K562 (cell line): Measurements from ENCODE around the gene P2RY11. TPM values are rescaled to one million over a fixed set of nuclear protein-coding genes. Genes with fewer than 3 reads are reported as not detected.

ENCODE experiments used
- ATAC-seq: fragments of 200-7000 bp; cut with Tn5 transposase; 3 replicates; pipeline ENCODE4 v1.9.1; 2020; ENCODE audit warnings: moderate library complexity
- BruUV-seq: library from RNA; stranded (reverse); fragments of 400-500 nt; replicated peaks from 2 replicates; lab custom pipeline; 2021; lab: Mats Ljungman, UMichigan
- CTCF ChIA-PET: fragments of 300-600 bp; formaldehyde crosslinking; extraction: SDS; loops from one replicate; lab custom pipeline; 2021; ENCODE audit warnings: low intra/inter-chr PET ratio; lab: Yijun Ruan, JAX
- POLR2A ChIA-PET: fragments of 300-600, 350-650 bp; sonication (Branson Sonifier 250); formaldehyde crosslinking; extraction: SDS; loops from one replicate; lab custom pipeline; 2021; ENCODE audit warnings: antibody characterized with exemption, inconsistent platforms; lab: Yijun Ruan, JAX
- DNase-seq, 4 experiments: peaks; one replicate each; pipeline versions ENCODE4 v3.0.0 to v3.0.0-alpha.2; 2011 to 2018; ENCODE audit warnings: low spot score in 3 of 4, mixed read lengths in 3 of 4; ENCODE audit errors: extremely low read depth in 1 of 4
- FAIRE-seq: peaks from 2 replicates; lab custom pipeline; 2011; peaks lifted over from hg19 to GRCh38; lab: Jason Lieb, UNC
- H2AFZ ChIP-seq: 2 replicates; pipeline ENCODE4 v1.6.0; 2011; ENCODE audit warnings: low read depth, low read length, control low read depth, inconsistent platforms
- H3K27ac ChIP-seq: fragments of 200-600 bp; 3 replicates; pipeline ENCODE4 v1.8.0; 2011; ENCODE audit warnings: low read depth, mild to moderate bottlenecking, control low read depth, inconsistent platforms, low read length, moderate library complexity, mixed read lengths; ENCODE audit errors: extremely low read depth
- H3K27me3 ChIP-seq, 2 experiments: fragments of 300-600 bp in 1 of 2; 2 replicates in 1 of 2; 3 replicates in 1 of 2; pipeline versions ENCODE4 v1.6.0 to v1.8.0; 2011; ENCODE audit warnings: inconsistent platforms in 2 of 2, low read length in 2 of 2, mild to moderate bottlenecking in 1 of 2, mixed read lengths in 1 of 2, moderate library complexity in 1 of 2; ENCODE audit not compliant: control insufficient read depth in 2 of 2, insufficient read depth in 2 of 2
- H3K36me3 ChIP-seq: fragments of 300-600 bp; 3 replicates; pipeline ENCODE4 v1.8.0; 2011; ENCODE audit warnings: mild to moderate bottlenecking, low read length, inconsistent platforms; ENCODE audit not compliant: control insufficient read depth, insufficient read depth
- H3K4me1 ChIP-seq, 2 experiments: fragments of 200-600 bp in 1 of 2; replicated peaks in 1 of 2; 2 replicates in 1 of 2; 3 replicates in 1 of 2; pipeline versions ENCODE4 v1.5.1 to v1.8.0; 2011; ENCODE audit warnings: inconsistent platforms in 2 of 2, low read length in 2 of 2, mild to moderate bottlenecking in 1 of 2, mixed read lengths in 1 of 2, moderate library complexity in 1 of 2; ENCODE audit not compliant: control insufficient read depth in 2 of 2, insufficient read depth in 2 of 2
- H3K4me2 ChIP-seq: 2 replicates; pipeline ENCODE4 v1.6.1; 2011; ENCODE audit warnings: low read length, control low read depth, inconsistent platforms, mixed read lengths; ENCODE audit not compliant: insufficient read depth
- H3K4me3 ChIP-seq: fragments of 200-600 bp; sonication (generic), shearing (Covaris generic); 2 replicates; pipeline ENCODE4 v1.5.1; 2016; ENCODE audit warnings: control low read depth, inconsistent platforms
- H3K79me2 ChIP-seq: fragments of 200-600 bp; 3 replicates; pipeline ENCODE4 v1.8.0; 2011; ENCODE audit warnings: low read length, inconsistent platforms; ENCODE audit not compliant: control insufficient read depth, insufficient read depth
- H3K9ac ChIP-seq, 2 experiments: 2 replicates each; pipeline versions ENCODE4 v1.6.0 to v1.6.1; 2011; ENCODE audit warnings: low read depth in 2 of 2, low read length in 2 of 2, control low read depth in 1 of 2, inconsistent platforms in 1 of 2, mild to moderate bottlenecking in 1 of 2, mixed read lengths in 1 of 2; ENCODE audit not compliant: insufficient read depth in 1 of 2
- H3K9me1 ChIP-seq: one replicate; pipeline ENCODE4 v1.6.0; 2011; ENCODE audit warnings: inconsistent platforms, mild to moderate bottlenecking, low read length, moderate library complexity; ENCODE audit not compliant: control insufficient read depth, insufficient read depth
- H3K9me3 ChIP-seq: replicated peaks from 2 replicates; pipeline ENCODE4 v1.5.1; 2011; ENCODE audit warnings: low read depth, low read length, inconsistent platforms; ENCODE audit not compliant: control insufficient read depth, insufficient read depth
- H4K20me1 ChIP-seq: replicated peaks from 2 replicates; pipeline ENCODE4 v1.6.1; 2011; ENCODE audit warnings: low read length, inconsistent platforms, mixed read lengths; ENCODE audit not compliant: control insufficient read depth, insufficient read depth
- ADNP ChIP-seq: fragments of 200-800 bp; sonication (Bioruptor generic); IDR thresholded peaks from 2 replicates; pipeline ENCODE4 v1.6.1; 2016; ENCODE audit warnings: missing genetic modification characterization, missing compliant biosample characterization
- ETS1 ChIP-seq: conservative IDR thresholded peaks from 2 replicates; pipeline ENCODE4 v1.6.1; 2011; ENCODE audit warnings: low read depth, mild to moderate bottlenecking, low read length; ENCODE audit not compliant: control insufficient read depth
- PML ChIP-seq: IDR thresholded peaks from 2 replicates; pipeline ENCODE4 v1.6.1; 2012; ENCODE audit warnings: low read length, inconsistent platforms
- POLR2G ChIP-seq: fragments of 200-400 bp; formaldehyde crosslinking; IDR thresholded peaks from 2 replicates; pipeline ENCODE4 v1.6.1; 2017; ENCODE audit warnings: low read depth, mild to moderate bottlenecking, antibody characterized with exemption, low read length, moderate library complexity
- RBM22 ChIP-seq: fragments of 200-400 bp; formaldehyde crosslinking; IDR thresholded peaks from 2 replicates; pipeline ENCODE4 v1.6.1; 2018; ENCODE audit warnings: low read length, low read depth; ENCODE audit not compliant: poor library complexity, severe bottlenecking
- RFX1 ChIP-seq: fragments of 450-650 bp; IDR thresholded peaks from 2 replicates; pipeline ENCODE4 v1.6.1; 2016; ENCODE audit warnings: mild to moderate bottlenecking, moderate library complexity
- USF2 ChIP-seq: sonication (generic); formaldehyde crosslinking; IDR thresholded peaks from 2 replicates; pipeline ENCODE4 v1.5.0; 2020; ENCODE audit warnings: missing genetic modification reagents
- ZBED1 ChIP-seq: IDR thresholded peaks from 2 replicates; pipeline ENCODE4 v1.6.1; 2014
- ZNF24 ChIP-seq: fragments of 450-650 bp; IDR thresholded peaks from 2 replicates; pipeline ENCODE4 v1.6.1; 2016
- ZNF277 ChIP-seq: fragments of 250-450 bp; sonication (Bioruptor Pico); IDR thresholded peaks from 2 replicates; pipeline ENCODE4 v1.8.0; 2022; ENCODE audit warnings: inconsistent platforms, mild to moderate bottlenecking, moderate library complexity, borderline replicate concordance
- ZNF655 ChIP-seq: fragments of 250-450 bp; sonication (Bioruptor Pico); IDR thresholded peaks from 2 replicates; pipeline ENCODE4 v1.5.0; 2021
- ZNF696 ChIP-seq: fragments of 250-450 bp; sonication (Bioruptor Pico); conservative IDR thresholded peaks from 2 replicates; pipeline ENCODE4 v1.4.0; 2020; ENCODE audit warnings: mild to moderate bottlenecking, moderate library complexity
- WGBS: fragments of 100-300 bp; shearing (Covaris generic); methylation state at CpG from one replicate; pipeline ENCODE4 v1.1.6; 2016; ENCODE audit warnings: low coverage, mixed read lengths; ENCODE audit not compliant: insufficient coverage; ENCODE audit errors: missing lambda C conversion rate; 5-methylcytosine and 5-hydroxymethylcytosine counted together
- in situ Hi-C: fragments of 300-500 bp; cut with MboI; formaldehyde crosslinking; loops from 4 replicates; pipeline ENCODE4 v1.15.0; 2018; ENCODE audit warnings: inconsistent platforms, mixed read lengths
- intact Hi-C: fragments of 100-400 bp; cut with micrococcal nuclease; formaldehyde crosslinking; loops from 2 replicates; pipeline ENCODE4 v1.14.2; 2022
- polyA plus RNA-seq, 8 experiments: library from polyadenylated mRNA; depleted of rRNA in 4 of 8; stranded (reverse) in 5 of 8; unstranded in 3 of 8; fragments of >200 nt; fragmentation: Nextera tagmentation in 2 of 8; fragmentation: Illumina TruSeq in 1 of 8; extraction: Ambion mirVana in 2 of 8; extraction: Trizol in 1 of 8; gene quantifications; 2 replicates each; pipeline versions ENCODE4 v1.2.1 to v1.2.3, GENCODE V29; 2011 to 2014; ENCODE audit warnings: inconsistent platforms in 1 of 8, missing spikeins in 1 of 8
- total RNA-seq, 7 experiments: library from RNA; depleted of rRNA in 6 of 7; stranded (reverse); fragments of >200 nt in 6 of 7; fragmentation: Illumina TruSeq in 2 of 7; extraction: Trizol in 2 of 7; gene quantifications; 2 replicates each; pipeline versions ENCODE4 v1.2.1 to v1.2.3, GENCODE V29; 2011 to 2021; ENCODE audit warnings: low replicate concordance in 1 of 7

P2RY11 gene
- total and polyA plus RNA-seq, 9 of the 15 experiments (the other 6 are each of a cell fraction or from before 2014, with no cell fraction given), result 0.03 to 10.1 (median 1.5) TPM

GRCh38 chr19:10135551-10136334, 24.2 kb downstream of the P2RY11 start:
- Histone ChIP-seq H3K9me1 (no peaks in the 10 kb centered on the region), H3K9me3 (no peaks in the 10 kb centered on the region), H4K20me1 (no peaks in the 10 kb centered on the region; the same call in 1 of the 2 replicates)
- TF ChIP-seq ZNF277 (CRISPR knock-in tag) (no peak), ZNF24 (no peak), PML (peak; percentile 22; the same call in 1 of the 2 replicates), RFX1 (no peak), USF2 (CRISPR knock-in tag) (no peak), ZNF696 (no peak), ZBED1 (no peak), POLR2G (peak; percentile 73), ZNF655 (CRISPR knock-in tag) (no peak), RBM22 (peak; percentile 86), ETS1 (0 out of 2 replicates have a peak, but pooled peaks have one; percentile 15), ADNP (no peak)
- TF ChIP-seq, all 486 proteins: peak for 4
- H3K9ac ChIP-seq, result peak overlapping the region in 1 of 2 experiments; percentile 48; a peak in 1 of 4 replicates
- H3K4me2 ChIP-seq, result no peak overlapping the region
- H2AFZ ChIP-seq, result no peak overlapping the region
- intact Hi-C loops (no loop called here), in situ Hi-C loops (no loop called here)
- CTCF ChIA-PET, result no interaction called here
- peaks cover 95% of the 10 kb centered on the region; the same call in 2 of the 3 replicates for H3K36me3 ChIP-seq
- no peak overlapping the region for H3K4me3 ChIP-seq
- POLR2A ChIA-PET, result interaction anchor here (0.6 to 1.3 kb wide), 2 partner anchors 11 to 215 kb away, joined by 3 to 4 read pairs; no protein-coding TSS in a partner anchor
- H3K4me1 ChIP-seq, result peaks cover 0 to 16% of the 10 kb centered on the region in 2 experiments; a peak in 1 of 5 replicates
- FAIRE-seq (no peak), ATAC-seq (no peak; the same call in 2 of the 3 replicates), DNase-seq (no peak)
- no peaks in the 10 kb centered on the region for H3K27me3 ChIP-seq
- WGBS, result 94% methylated on average over 29 of the region's 39 CpGs
- H3K79me2 ChIP-seq, result no peaks in the 10 kb centered on the region
- BruUV-seq, result no TSS peak
- H3K27ac ChIP-seq, result no peak overlapping the region
